ENCODE measurements around the gene BORCS5. TPM values are rescaled to one million over a fixed set of nuclear protein-coding genes. Genes with fewer than 3 reads are reported as not detected.

The BORCS5 gene
- total RNA-seq, 1 donor from 2014 or later, result 6.1 TPM

DNA sequence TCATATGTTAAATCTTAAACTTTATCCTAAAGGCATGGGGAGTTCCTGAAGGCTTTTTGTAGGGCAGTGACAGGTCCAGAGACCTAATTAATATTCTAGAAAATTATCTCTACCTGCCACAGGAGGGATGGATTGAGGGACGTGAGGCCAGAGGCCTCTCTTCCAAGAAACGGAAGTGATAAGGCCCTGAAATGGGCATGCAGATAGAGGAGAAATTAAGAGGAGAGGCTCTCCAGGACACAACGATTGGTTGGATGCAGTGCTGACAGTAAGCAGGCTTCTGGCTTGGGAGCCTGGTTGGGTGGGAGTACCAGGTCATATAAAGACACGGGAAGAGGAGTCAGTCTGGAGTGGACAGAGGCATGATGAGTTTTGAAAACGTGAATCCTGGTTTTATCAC lies 3.1 kb upstream of the BORCS5 start:
- no peak overlapping the region for H3K4me3 ChIP-seq (ENCODE audit: low read depth, low read length)
- no peak for DNase-seq (ENCODE audit: low read depth)
- no peak for TF ChIP-seq CTCF (conservative IDR thresholded peaks at IDR 0.05; ENCODE audit: low read depth, low read length)

DNA sequence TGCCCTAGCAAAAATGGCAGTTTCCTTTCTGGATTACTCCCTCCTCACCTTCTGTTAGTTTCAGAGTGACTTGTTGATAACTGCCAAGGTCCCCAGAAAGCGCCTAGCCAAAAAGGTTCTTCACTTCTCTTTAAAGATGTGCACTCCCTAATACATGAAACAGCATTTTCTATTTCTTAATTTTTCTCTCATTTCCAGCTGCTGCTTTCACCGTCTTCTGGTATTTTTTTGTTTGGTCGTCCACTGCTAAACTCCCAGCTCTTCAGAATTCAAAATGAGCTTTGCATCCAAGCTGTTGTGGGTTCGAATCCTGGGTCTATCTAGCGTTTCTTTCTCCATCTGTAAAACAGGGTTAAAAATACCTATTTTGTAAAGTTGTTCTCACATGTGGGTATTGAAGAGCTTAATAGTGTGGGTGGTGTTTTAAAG lies 397 bp upstream of the BORCS5 start:
- peak overlapping the region; percentile 93 for H3K4me3 ChIP-seq (ENCODE audit: low read depth, low read length)
- TF ChIP-seq CTCF (conservative IDR thresholded peaks at IDR 0.05; ENCODE audit: low read depth, low read length), result no peak
- DNase-seq (ENCODE audit: low read depth), result no peak

DNA sequence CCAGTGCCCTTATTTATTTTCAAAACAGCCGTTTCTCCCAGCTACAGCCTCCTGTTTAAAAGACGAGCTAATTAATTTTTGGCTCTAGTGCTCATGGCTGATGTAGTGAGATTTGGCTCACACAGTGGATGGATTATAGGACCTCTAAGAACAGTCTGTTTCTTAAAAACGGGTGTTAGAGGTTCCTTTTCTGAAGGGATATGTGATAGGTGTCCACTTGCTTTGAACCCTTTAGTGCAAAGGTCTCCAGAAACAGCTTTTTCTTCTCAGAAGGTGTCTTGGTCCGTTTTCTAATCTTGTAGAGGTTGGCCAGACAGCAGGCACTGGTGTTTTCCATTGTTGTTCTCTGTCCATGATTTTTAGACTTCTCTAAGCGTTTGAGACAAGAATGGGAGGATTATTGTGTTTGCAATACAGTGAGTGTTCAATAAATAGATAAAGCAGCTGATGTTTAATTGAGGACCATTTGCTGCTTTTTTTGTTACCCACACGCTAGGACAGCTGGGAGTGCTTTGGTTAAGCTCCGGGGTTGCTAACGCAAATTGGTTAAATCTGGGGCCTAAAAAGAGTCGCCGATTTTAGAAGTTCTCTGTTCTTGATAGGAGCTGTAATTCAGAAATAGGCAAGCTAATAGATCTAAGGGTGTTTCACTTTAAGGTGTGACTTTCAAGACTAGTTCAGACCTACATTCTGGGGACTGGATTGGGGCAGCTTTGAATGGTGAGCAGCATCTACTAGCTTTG lies 1.0 kb downstream of the BORCS5 start:
- DNase-seq (ENCODE audit: low read depth), result no peak
- peak overlapping the region; percentile 93 for H3K4me3 ChIP-seq (ENCODE audit: low read depth, low read length)
- TF ChIP-seq CTCF (conservative IDR thresholded peaks at IDR 0.05; ENCODE audit: low read depth, low read length), result no peak

GRCh38 chr12:12358528-12358927 lies 1.6 kb downstream of the BORCS5 start:
- DNase-seq (ENCODE audit: low read depth), result no peak
- H3K4me3 ChIP-seq (ENCODE audit: low read depth, low read length), result peak overlapping the region; percentile 93
- TF ChIP-seq CTCF (conservative IDR thresholded peaks at IDR 0.05; ENCODE audit: low read depth, low read length), result no peak

DNA sequence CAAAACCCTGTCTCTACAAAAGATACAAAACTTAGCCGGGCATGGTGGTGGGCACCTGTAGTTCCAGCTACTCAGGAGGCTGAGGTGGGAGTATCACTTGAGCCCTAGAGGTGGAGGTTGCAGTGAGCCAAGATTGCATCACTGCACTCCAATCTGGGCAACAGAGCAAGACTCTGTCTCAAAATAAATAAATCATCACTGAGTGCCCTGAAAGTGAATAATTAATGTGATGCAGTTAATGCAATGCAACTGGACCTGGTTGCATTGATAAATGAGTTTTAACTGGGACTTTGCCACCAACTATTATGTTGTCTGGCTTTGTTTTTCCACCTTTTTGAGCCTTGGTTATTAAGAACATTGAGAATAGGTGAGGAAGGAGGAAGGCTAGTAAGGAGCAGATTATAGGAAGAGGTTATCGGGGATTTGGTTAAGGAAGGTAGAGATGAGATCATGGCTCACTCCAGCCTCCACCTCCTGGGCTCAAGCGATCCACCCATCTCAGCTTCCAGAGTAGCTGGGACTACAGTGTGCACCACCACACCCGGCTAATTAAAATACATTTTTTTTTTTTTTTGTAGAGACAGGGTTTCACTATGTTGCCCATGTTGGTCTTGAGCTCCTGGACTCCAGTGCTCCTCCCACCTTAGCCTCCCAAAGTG lies 8.0 kb downstream of the BORCS5 start:
- TF ChIP-seq CTCF (conservative IDR thresholded peaks at IDR 0.05; ENCODE audit: low read depth, low read length), result no peak
- DNase-seq (ENCODE audit: low read depth), result no peak
- no peak overlapping the region for H3K4me3 ChIP-seq (ENCODE audit: low read depth, low read length)

DNA sequence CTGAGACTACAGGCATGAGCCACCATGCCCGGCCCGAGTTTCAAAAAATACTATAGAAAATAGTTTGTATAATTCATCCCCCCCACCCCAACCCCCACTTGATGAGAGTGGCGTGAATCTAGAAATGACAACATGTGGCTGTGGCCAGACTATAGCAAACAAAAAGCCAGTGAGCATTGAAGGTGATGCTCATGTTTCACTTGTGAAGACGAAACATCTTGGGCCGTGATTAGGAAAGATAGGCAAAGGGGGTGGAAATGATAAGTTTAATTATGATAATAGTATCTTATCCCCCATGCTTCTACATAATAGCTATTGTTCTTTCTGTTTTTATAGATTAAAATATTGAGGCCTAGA lies 8.5 kb downstream of the BORCS5 start:
- TF ChIP-seq CTCF (conservative IDR thresholded peaks at IDR 0.05; ENCODE audit: low read depth, low read length), result no peak
- no peak for DNase-seq (ENCODE audit: low read depth)
- no peak overlapping the region for H3K4me3 ChIP-seq (ENCODE audit: low read depth, low read length)

All from epithelial cell of proximal tubule (primary cell).